Measurements from ENCODE around the gene DLGAP1. TPM values are rescaled to one million over a fixed set of nuclear protein-coding genes. Genes with fewer than 3 reads are reported as not detected.

Gene DLGAP1
- total and polyA plus RNA-seq, 2 donors = 2.1 to 7.5 TPM

DNA sequence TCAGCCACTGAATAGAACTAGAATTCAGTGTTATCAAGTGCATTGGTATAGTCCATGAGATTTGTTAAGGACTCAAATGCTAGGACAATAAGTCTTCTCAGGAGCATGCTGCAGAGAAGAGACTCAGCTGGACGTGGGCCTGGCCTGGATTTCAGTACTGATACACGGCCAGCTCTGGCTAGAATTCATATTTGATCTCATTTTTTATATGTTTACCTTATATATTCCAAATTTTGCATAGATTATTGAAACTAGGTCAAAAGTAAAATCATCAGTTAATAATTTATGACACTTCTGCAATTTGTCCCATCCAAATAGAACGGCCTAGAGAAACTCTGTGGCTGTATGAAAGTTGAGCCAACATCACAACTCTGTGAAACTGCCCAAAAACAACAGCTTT is 262.0 kb downstream of the DLGAP1 start:
- WGBS = 39% methylated on average over 3 of the region's 3 CpGs
- H3K36me3 ChIP-seq (ENCODE audit: insufficient read depth) = no peaks in the 10 kb centered on the region

DNA sequence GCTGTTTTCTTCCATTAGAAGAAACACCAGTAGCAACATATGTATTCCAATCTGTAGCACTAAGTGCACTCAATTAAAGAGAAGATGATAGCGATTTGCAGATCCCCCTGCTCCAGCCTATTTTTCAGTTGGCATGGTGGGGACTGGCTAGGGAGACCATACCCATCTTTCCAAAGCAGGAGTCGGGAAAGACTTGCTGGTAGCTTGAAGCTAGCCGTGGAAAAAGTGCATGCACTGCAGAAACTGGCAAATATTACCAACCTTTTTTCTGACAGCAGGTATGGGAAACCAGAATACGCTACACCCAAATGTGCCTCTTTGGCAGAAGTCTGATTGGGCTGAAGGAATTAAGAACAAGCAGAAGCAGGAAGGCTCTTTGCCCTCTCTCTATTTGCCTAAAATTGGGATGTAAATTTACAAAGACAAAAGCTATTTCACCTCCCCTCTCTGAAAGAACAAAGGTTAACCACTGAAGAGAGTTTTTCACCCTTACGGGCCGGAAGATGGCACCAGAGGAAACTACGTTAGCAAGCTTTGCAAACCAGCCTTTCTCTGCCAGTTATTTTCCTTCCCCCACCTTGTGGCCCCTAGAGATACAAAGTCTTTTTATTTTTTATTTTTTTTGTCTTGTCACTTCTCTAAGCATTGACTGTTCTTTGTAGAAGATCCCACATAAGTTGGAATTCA is 273.1 kb downstream of the DLGAP1 start:
- Histone ChIP-seq H3K27ac (ENCODE audit: low read depth) (no peak overlapping the region), H3K4me1 (ENCODE audit: insufficient read depth) (no peaks in the 10 kb centered on the region), H3K4me3 (ENCODE audit: low read depth, low read length) (no peak overlapping the region), H3K36me3 (ENCODE audit: insufficient read depth) (no peaks in the 10 kb centered on the region)
- WGBS = 76% methylated on average over 7 of the region's 7 CpGs
- no peak for DNase-seq (ENCODE audit: extremely low spot score)

More for the DNA sequence above, 262.0 kb downstream of the DLGAP1 start:
- Histone ChIP-seq H3K27ac (ENCODE audit: low read depth) (no peak overlapping the region), H3K4me3 (ENCODE audit: low read depth, low read length) (no peak overlapping the region), H3K4me1 (ENCODE audit: insufficient read depth) (no peaks in the 10 kb centered on the region)
- DNase-seq (ENCODE audit: extremely low spot score) = no peak

- no peak overlapping the region for H3K27ac ChIP-seq (ENCODE audit: low read depth)
- H3K4me1 ChIP-seq (ENCODE audit: insufficient read depth) = no peaks in the 10 kb centered on the region
- WGBS = 44% methylated on average over 3 of the region's 3 CpGs
- no peaks in the 10 kb centered on the region for H3K36me3 ChIP-seq (ENCODE audit: insufficient read depth)
- H3K4me3 ChIP-seq (ENCODE audit: low read depth, low read length) = no peak overlapping the region
- DNase-seq (ENCODE audit: extremely low spot score) = no peak
These were observed 274.0 kb downstream of the DLGAP1 start for GRCh38 chr18:4181086-4181485.

DNA sequence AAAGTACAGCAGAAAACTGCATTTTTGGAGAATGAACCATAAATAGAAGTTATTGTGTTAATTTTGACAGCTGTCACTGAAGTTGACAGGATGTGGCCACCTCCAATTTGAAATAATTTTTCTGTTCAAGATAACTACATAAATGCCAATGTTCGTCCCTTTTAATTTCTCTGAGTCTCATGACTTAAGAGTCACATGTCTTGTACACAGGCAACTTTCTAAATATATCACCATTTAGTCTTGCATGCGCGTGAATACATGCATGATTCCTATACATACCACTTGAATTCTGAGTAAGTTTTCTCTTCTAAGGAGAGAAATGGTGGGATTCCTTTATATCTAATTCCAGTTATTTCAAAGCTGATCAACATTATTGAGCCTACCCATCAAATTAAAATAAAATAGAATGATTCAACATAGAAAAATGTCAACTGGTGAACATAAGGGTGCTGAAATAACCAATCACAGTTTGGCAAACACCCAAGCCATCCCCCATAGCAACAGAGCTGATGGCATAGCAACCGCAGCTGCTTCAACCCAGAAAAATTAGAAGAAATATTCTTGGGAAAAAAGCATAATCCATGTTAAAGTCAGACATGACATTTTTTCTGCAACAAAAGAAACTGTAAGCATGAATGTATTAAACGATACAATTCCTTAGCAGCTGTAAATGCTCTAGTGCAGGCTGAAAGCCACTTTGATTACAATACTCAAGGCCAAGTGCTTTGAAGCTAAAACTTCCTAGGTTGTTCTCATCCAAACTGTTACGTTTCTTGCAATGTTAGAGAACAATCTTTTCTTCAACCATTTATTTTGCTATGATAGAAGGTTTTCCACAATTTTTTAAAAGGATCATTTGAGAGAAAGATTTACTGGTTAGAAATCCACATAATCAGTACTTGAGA is 282.7 kb downstream of the DLGAP1 start:
- no peak overlapping the region for H3K27ac ChIP-seq (ENCODE audit: low read depth)
- no peaks in the 10 kb centered on the region for H3K4me1 ChIP-seq (ENCODE audit: insufficient read depth)
- 57% methylated on average over 6 of the region's 6 CpGs for WGBS
- no peaks in the 10 kb centered on the region for H3K36me3 ChIP-seq (ENCODE audit: insufficient read depth)
- H3K4me3 ChIP-seq (ENCODE audit: low read depth, low read length) = no peak overlapping the region
- DNase-seq (ENCODE audit: extremely low spot score) = no peak

GRCh38 chr18:4157352-4157751 is 297.8 kb downstream of the DLGAP1 start:
- H3K36me3 ChIP-seq (ENCODE audit: insufficient read depth) = no peaks in the 10 kb centered on the region
- no peak for DNase-seq (ENCODE audit: extremely low spot score)
- no peak overlapping the region for H3K27ac ChIP-seq (ENCODE audit: low read depth)
- no peaks in the 10 kb centered on the region for H3K4me1 ChIP-seq (ENCODE audit: insufficient read depth)
- no peak overlapping the region for H3K4me3 ChIP-seq (ENCODE audit: low read depth, low read length)
- WGBS = 72% methylated on average over 4 of the region's 4 CpGs

GRCh38 chr18:4146797-4147196 is 308.3 kb downstream of the DLGAP1 start:
- Histone ChIP-seq H3K4me3 (ENCODE audit: low read depth, low read length) (no peak overlapping the region), H3K4me1 (ENCODE audit: insufficient read depth) (no peaks in the 10 kb centered on the region), H3K36me3 (ENCODE audit: insufficient read depth) (no peaks in the 10 kb centered on the region), H3K27ac (ENCODE audit: low read depth) (no peak overlapping the region)
- DNase-seq (ENCODE audit: extremely low spot score) = no peak
- 87% methylated on average over 1 of the region's 1 CpG for WGBS

- 38% methylated on average over 1 of the region's 1 CpG for WGBS
- H3K4me1 ChIP-seq (ENCODE audit: insufficient read depth) = no peaks in the 10 kb centered on the region
- no peak for DNase-seq (ENCODE audit: extremely low spot score)
- no peak overlapping the region for H3K4me3 ChIP-seq (ENCODE audit: low read depth, low read length)
- H3K27ac ChIP-seq (ENCODE audit: low read depth) = no peak overlapping the region
- no peaks in the 10 kb centered on the region for H3K36me3 ChIP-seq (ENCODE audit: insufficient read depth)
These were observed 310.9 kb downstream of the DLGAP1 start for GRCh38 chr18:4144201-4144600.

GRCh38 chr18:4143585-4143984 is 311.5 kb downstream of the DLGAP1 start:
- DNase-seq (ENCODE audit: extremely low spot score) = no peak
- Histone ChIP-seq H3K36me3 (ENCODE audit: insufficient read depth) (no peaks in the 10 kb centered on the region), H3K27ac (ENCODE audit: low read depth) (no peak overlapping the region), H3K4me3 (ENCODE audit: low read depth, low read length) (no peak overlapping the region), H3K4me1 (ENCODE audit: insufficient read depth) (no peaks in the 10 kb centered on the region)
- 95% methylated on average over 1 of the region's 1 CpG for WGBS

DNA sequence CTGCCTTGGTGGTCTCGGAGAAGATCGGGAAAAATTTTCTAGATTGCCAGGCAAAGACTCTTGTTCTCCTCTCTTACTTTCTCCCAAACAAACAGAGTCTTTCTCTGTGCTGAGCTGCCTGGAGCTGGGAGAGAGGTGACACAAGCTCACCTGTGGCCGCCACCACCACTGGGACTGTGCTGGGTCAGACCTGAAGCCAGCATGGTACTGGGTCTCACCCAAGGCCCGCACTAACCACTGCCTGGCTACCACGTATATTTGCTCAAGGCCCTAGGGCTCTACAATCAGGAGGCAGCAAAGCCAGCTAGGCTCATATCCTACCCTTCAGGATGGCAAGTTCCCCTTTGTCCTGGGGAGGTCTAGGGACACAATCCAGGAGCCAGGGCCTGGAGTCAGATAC is 312.2 kb downstream of the DLGAP1 start:
- no peaks in the 10 kb centered on the region for H3K36me3 ChIP-seq (ENCODE audit: insufficient read depth)
- H3K4me1 ChIP-seq (ENCODE audit: insufficient read depth) = no peaks in the 10 kb centered on the region
- WGBS = 94% methylated on average over 5 of the region's 5 CpGs
- no peak for DNase-seq (ENCODE audit: extremely low spot score)
- H3K4me3 ChIP-seq (ENCODE audit: low read depth, low read length) = no peak overlapping the region
- no peak overlapping the region for H3K27ac ChIP-seq (ENCODE audit: low read depth)

- H3K4me1 ChIP-seq (ENCODE audit: insufficient read depth) = no peaks in the 10 kb centered on the region
- H3K36me3 ChIP-seq (ENCODE audit: insufficient read depth) = no peaks in the 10 kb centered on the region
- WGBS = 50% methylated on average over 6 of the region's 6 CpGs
- DNase-seq (ENCODE audit: extremely low spot score) = no peak
- H3K4me3 ChIP-seq (ENCODE audit: low read depth, low read length) = no peak overlapping the region
- H3K27ac ChIP-seq (ENCODE audit: low read depth) = no peak overlapping the region
These were observed 320.4 kb downstream of the DLGAP1 start for GRCh38 chr18:4134700-4135099.

DNA sequence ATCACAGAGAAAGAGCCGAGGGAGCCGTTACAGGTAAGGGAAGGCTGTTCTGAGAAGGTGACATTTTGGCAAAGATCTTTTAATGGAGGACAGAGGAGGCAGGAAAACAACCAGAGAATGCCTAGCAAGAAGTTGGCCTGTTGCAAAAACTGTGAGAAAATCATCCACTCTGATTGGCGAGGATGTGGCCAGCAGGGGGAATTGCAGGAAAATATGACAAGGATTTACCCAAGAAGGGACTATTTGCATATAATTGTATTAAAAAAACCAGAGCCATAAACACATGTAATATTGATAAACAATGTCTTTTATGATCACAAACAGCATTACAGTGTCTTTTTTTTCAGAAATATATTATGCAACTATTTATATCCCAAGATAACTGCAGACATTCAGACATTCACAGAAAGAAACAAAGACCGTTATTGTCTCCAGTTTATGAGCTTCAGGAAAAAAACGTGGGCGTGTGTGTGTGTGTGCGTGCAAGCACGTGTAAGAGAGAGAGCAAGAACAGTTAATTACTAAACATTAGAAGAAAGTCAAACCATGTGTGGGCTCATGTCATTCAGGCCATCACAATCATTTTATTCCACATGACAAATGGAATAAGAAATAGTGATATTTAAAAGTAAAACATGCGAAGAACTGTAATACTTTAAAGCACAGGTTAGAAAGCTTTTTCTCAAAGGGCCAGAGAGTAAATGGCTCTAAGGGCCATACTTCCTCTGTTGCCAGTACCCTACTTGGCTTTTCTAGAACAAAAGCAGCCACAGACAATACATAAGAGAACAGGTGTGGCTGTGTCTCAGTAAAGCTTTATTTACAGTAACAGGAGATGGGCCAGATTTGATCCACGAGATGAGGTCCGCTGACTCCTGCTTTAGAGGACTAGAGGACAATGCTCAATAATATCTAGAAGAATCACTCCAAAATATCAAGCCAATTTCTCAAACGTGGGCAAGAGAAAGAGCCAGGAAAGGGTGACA is 324.1 kb downstream of the DLGAP1 start:
- 50% methylated on average over 12 of the region's 12 CpGs for WGBS
- H3K27ac ChIP-seq (ENCODE audit: low read depth) = no peak overlapping the region
- H3K4me3 ChIP-seq (ENCODE audit: low read depth, low read length) = no peak overlapping the region
- no peak for DNase-seq (ENCODE audit: extremely low spot score)
- H3K36me3 ChIP-seq (ENCODE audit: insufficient read depth) = no peaks in the 10 kb centered on the region
- no peaks in the 10 kb centered on the region for H3K4me1 ChIP-seq (ENCODE audit: insufficient read depth)

GRCh38 chr18:4126939-4127338 is 328.2 kb downstream of the DLGAP1 start:
- Histone ChIP-seq H3K4me3 (ENCODE audit: low read depth, low read length) (no peak overlapping the region), H3K36me3 (ENCODE audit: insufficient read depth) (no peaks in the 10 kb centered on the region), H3K27ac (ENCODE audit: low read depth) (no peak overlapping the region), H3K4me1 (ENCODE audit: insufficient read depth) (no peaks in the 10 kb centered on the region)
- 86% methylated on average over 1 of the region's 1 CpG for WGBS
- DNase-seq (ENCODE audit: extremely low spot score) = no peak

GRCh38 chr18:4125627-4126230 is 329.4 kb downstream of the DLGAP1 start:
- Histone ChIP-seq H3K4me3 (ENCODE audit: low read depth, low read length) (no peak overlapping the region), H3K36me3 (ENCODE audit: insufficient read depth) (no peaks in the 10 kb centered on the region), H3K4me1 (ENCODE audit: insufficient read depth) (no peaks in the 10 kb centered on the region), H3K27ac (ENCODE audit: low read depth) (no peak overlapping the region)
- no peak for DNase-seq (ENCODE audit: extremely low spot score)
- 62% methylated on average over 6 of the region's 6 CpGs for WGBS
